Vagina (tissue), 2 donors: ENCODE results near the gene TRIM31.

ENCODE experiments used
- POLR2A ChIP-seq, 2 donors: fragments of 450-650 bp; IDR thresholded peaks; one replicate each; pipeline ENCODE4 v1.6.1; 2017; ENCODE audit warnings: antibody characterized with exemption in 2 of 2, mild to moderate bottlenecking in 2 of 2, moderate library complexity in 2 of 2
- POLR2AphosphoS5 ChIP-seq, 2 donors: sonication (generic); formaldehyde crosslinking; IDR thresholded peaks; one replicate each; pipeline ENCODE4 v1.9.0; 2017; ENCODE audit warnings: antibody characterized with exemption in 2 of 2, mild to moderate bottlenecking in 2 of 2, low read depth in 1 of 2; ENCODE audit not compliant: insufficient read depth in 1 of 2
- TF ChIP-seq, protein P1 (sequence below), 3 experiments: fragments of 450-650 bp in 2 of 3; fragments of 200-600 bp in 1 of 3; sonication (generic) in 1 of 3; IDR thresholded peaks; one replicate each; pipeline ENCODE4 v1.5.1; 2017 to 2019; ENCODE audit warnings: antibody characterized with exemption in 3 of 3, mild to moderate bottlenecking in 2 of 3, moderate library complexity in 2 of 3

DNA sequence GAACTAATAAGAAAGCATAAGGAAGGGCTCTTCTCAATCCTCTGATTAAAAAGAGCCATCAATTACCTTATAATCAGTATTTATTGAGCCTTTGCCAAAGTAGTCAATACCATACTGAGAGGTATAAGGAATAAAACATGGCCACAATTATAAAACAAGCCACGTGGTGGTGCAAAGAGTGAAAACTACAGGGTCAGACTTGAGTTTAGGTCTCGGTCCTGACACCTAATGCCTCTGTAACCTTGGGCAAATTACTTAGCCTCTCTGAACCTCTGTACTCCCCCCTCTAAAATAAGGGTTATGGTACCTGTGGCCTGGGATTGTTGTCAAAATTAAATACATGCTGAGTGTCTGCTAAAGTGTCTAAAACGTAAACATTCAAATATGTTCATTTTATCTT lies 36.3 kb upstream of the TRIM31 start:
- TF ChIP-seq, protein P1, sequence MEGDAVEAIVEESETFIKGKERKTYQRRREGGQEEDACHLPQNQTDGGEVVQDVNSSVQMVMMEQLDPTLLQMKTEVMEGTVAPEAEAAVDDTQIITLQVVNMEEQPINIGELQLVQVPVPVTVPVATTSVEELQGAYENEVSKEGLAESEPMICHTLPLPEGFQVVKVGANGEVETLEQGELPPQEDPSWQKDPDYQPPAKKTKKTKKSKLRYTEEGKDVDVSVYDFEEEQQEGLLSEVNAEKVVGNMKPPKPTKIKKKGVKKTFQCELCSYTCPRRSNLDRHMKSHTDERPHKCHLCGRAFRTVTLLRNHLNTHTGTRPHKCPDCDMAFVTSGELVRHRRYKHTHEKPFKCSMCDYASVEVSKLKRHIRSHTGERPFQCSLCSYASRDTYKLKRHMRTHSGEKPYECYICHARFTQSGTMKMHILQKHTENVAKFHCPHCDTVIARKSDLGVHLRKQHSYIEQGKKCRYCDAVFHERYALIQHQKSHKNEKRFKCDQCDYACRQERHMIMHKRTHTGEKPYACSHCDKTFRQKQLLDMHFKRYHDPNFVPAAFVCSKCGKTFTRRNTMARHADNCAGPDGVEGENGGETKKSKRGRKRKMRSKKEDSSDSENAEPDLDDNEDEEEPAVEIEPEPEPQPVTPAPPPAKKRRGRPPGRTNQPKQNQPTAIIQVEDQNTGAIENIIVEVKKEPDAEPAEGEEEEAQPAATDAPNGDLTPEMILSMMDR (IDR thresholded peaks at IDR 0.05) = no peak
- TF ChIP-seq POLR2AphosphoS5 (IDR thresholded peaks at IDR 0.05; ENCODE audit: insufficient read depth in 1 of 2, low read depth in 1 of 2) (no peak), POLR2A (IDR thresholded peaks at IDR 0.05) (no peak)
